Gastrocnemius medialis (tissue), 4 donors: ENCODE results near the gene HS3ST5.

Experiments
- CTCF ChIP-seq, 5 experiments: fragments of 450-650 bp in 3 of 5; fragments of 200-600 bp in 2 of 5; sonication (generic) in 2 of 5; IDR thresholded peaks in 4 of 5; conservative IDR thresholded peaks in 1 of 5; 1 replicate in 4 of 5; 2 replicates in 1 of 5; pipeline ENCODE4 v1.5.1; 2016 to 2019; ENCODE audit warnings: antibody characterized with exemption in 5 of 5, mild to moderate bottlenecking in 3 of 5, moderate library complexity in 3 of 5
- POLR2A ChIP-seq, 2 donors: fragments of 450-650 bp; IDR thresholded peaks; one replicate each; pipeline ENCODE4 v1.6.1; 2017; ENCODE audit warnings: antibody characterized with exemption in 2 of 2, mild to moderate bottlenecking in 2 of 2, moderate library complexity in 2 of 2

- TF ChIP-seq CTCF (IDR thresholded peaks at IDR 0.05 in 4 of 5, conservative IDR thresholded peaks at IDR 0.05 in 1 of 5) (no peak), POLR2A (IDR thresholded peaks at IDR 0.05) (no peak)
Observed at GRCh38 chr6:114155763-114156162, 187.1 kb downstream of the HS3ST5 start.
